Activated CD8-positive, alpha-beta memory T cell treated with anti-CD3 and anti-CD28 coated beads, Interleukin-2, amount 50 U/mL, for 1 hour (primary cell): ENCODE results near the gene ZNF93.
"Not testable (repeated sequence)": the region's sequence is repeated elsewhere in the genome, so short reads cannot be mapped to it uniquely, and the experiment has no call there.

Experiments used
- DNase-seq: peaks from one replicate; pipeline ENCODE4 v3.0.0-alpha.2; 2020; ENCODE audit errors: extremely low read depth

ZNF93 gene

DNA sequence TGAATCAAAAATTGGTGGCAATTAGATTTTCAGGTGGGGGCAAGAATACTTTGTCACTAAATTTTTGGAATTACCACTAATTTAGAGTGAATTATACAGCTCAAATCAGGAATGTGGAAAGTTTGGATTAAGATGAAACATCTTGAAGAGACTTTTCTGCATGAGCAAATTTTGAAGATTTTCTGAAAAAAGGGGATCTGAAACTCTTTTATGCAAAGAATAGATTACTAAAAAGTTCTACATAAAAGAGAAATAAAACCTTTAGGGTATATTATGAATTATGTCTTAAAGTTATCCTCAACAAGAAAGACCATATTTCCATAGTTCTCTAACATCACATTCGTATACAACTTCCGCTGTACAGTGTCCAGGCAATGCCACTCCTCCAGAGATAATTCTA lies 36.7 kb downstream of the ZNF93 start:
- DNase-seq = no peak

DNA sequence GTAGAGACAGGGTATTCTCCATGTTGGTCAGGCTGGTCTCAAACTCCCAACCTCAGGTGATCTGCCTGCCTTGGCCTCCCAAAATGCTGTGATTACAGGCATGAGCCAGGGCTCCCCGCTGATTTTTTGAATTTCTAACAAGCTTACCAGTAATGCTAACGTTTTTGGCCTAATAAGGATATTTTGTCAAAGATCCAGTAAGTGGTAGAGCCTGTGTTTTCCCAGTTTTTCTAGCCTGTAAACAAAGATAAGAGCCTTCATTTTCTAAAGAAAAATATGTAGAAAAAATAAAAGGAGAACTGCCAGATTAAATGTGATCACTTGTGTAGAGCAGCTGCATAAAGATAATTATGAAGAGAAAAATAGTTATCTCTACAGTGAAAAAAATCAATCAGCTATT lies 37.7 kb downstream of the ZNF93 start:
- DNase-seq = no peak

GRCh38 chr19:19943848-19944582 lies 43.3 kb downstream of the ZNF93 start:
- DNase-seq = no peak

- DNase-seq = no peak
Observed at GRCh38 chr19:19944583-19944880, 43.8 kb downstream of the ZNF93 start.

- no peak for DNase-seq
Observed at GRCh38 chr19:19946226-19946625, 45.5 kb downstream of the ZNF93 start.

DNA sequence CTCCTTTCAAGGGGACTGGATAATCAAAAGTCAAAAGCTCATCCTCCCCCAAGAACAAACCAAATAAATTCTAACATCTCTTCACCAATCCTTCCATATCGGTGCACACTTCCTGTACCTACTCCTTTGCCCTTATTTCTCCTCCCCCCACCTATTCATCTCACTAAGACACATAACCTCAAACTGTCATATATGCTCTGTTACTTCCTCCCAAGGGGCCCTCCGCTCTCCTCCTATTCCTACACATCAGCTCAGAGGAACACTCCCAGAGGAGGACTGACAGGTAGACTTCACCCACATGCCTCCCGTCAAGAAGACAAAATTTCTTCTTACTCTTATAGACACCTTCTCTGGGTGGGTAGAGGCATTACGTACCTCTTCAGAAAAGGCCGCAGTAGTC lies 48.1 kb downstream of the ZNF93 start:
- no peak for DNase-seq

DNA sequence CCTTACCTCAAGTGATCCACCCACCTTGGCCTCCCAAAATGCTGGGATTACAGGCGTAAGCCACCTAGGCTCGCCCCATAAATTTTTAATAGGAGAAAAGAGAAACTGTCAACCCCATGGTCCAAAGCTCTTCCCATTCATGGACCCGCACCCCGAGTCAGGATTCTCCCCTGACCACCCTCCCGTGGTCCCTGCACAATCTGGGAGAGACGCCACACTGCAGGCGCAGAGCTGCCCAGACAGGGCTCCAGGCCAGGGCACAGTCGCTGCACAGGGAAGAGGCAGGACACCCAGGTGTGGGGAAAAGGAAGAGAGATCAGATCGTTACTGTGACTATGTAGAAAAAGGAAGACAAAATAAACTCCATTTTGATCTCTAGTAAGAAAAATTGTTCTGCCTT lies 54.5 kb downstream of the ZNF93 start:
- no peak for DNase-seq

DNA sequence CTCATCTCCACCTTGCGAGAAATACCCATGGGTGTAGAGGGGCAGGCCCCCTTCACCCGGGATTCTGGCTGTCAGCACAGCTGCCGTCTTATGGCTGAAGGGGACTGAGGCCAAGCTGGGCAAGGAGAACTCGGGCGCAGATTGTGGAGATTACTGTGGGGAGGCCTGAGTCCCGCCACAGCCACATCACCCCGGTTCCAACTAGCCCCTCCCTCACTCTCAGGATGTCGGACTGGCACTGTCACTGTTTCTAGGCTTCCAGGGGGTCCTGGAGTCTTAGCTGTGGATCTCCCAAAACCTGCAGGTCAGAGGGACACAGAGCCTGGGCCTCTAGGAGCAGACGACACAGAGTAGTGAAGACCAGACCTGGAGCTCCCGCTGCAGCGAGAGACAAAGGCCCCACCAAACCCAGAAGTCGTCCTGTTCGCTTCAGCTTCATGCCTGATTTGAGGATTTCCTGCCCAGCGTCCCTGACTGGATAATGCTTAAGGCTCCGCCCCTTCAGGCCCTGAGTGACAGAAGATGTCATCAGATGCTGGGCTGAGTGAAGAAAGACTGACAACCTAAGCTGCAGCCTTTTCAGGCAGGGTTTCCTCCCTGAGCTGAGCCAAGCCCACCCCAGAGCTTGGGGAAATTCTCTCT lies 55.8 kb downstream of the ZNF93 start:
- DNase-seq = no peak

- DNase-seq = not testable (repeated sequence)
Observed at GRCh38 chr19:19957766-19958165, 57.0 kb downstream of the ZNF93 start.

DNA sequence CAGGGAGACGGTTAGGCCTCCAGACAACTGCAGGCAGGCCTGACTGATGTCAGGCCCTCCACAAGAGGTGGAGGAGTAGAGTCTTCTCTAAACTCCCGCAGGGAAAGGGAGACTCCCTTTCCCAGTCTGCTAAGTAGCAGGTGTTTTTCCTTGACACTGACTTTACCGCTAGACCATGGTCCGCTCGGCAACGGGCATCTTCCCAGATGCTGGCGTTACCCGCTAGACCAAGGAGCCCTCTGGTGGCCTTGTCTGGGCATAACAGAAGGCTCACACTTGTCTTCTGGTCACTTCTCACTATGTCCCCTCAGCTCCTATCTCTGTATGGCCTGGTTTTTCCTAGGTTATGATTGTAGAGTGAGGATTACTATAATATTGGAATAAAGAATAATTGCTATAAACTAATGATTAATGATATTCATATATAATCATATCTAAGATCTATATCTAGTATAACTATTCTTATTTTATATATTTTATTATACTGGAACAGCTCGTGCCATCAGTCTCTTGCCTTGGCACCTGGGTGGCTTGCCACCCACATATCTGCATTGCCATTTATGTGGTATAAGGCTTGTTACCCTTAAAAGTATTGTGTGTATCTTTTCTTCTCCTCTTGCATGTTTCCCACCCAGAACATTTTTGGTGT lies 58.5 kb downstream of the ZNF93 start:
- peak; percentile 32 for DNase-seq

- no peak for DNase-seq
Observed at GRCh38 chr19:19964416-19964815, 63.7 kb downstream of the ZNF93 start.

- not testable (repeated sequence) for DNase-seq
Observed at GRCh38 chr19:19966126-19966525, 65.4 kb downstream of the ZNF93 start.

GRCh38 chr19:19966862-19967261 lies 66.1 kb downstream of the ZNF93 start:
- no peak for DNase-seq
